Omental fat pad (tissue), 4 donors: Measurements from ENCODE around the gene C2CD2. TPM values are rescaled to one million over a fixed set of nuclear protein-coding genes. Genes with fewer than 3 reads are reported as not detected.

Source experiments
- ATAC-seq: fragments of 150-250 bp; one replicate; pipeline ENCODE4 v1.9.1; 2016; ENCODE audit warnings: mild to moderate bottlenecking, moderate library complexity; ENCODE audit not compliant: low FRiP score
- DNase-seq: peaks from one replicate; pipeline ENCODE4 v3.0.0-alpha.2; 2019; ENCODE audit warnings: low spot score
- total RNA-seq, 4 donors: library from RNA; depleted of rRNA; stranded (reverse); fragments of >200 nt; gene quantifications; one replicate each; pipeline ENCODE4 v1.1.0, GENCODE V29; 2016
- TF ChIP-seq, protein P1 (sequence below), 3 donors: fragments of 450-650 bp; IDR thresholded peaks; one replicate each; pipeline ENCODE4 v1.5.1; 2016 to 2017; ENCODE audit warnings: antibody characterized with exemption in 3 of 3, mild to moderate bottlenecking in 3 of 3, moderate library complexity in 2 of 3

Gene C2CD2
- total RNA-seq, 4 donors from 2014 or later, result 57.7 to 264 (median 96.4) TPM

GRCh38 chr21:41943851-41944250 lies 10.0 kb downstream of the C2CD2 start:
- no peak for ATAC-seq
- TF ChIP-seq, protein P1, sequence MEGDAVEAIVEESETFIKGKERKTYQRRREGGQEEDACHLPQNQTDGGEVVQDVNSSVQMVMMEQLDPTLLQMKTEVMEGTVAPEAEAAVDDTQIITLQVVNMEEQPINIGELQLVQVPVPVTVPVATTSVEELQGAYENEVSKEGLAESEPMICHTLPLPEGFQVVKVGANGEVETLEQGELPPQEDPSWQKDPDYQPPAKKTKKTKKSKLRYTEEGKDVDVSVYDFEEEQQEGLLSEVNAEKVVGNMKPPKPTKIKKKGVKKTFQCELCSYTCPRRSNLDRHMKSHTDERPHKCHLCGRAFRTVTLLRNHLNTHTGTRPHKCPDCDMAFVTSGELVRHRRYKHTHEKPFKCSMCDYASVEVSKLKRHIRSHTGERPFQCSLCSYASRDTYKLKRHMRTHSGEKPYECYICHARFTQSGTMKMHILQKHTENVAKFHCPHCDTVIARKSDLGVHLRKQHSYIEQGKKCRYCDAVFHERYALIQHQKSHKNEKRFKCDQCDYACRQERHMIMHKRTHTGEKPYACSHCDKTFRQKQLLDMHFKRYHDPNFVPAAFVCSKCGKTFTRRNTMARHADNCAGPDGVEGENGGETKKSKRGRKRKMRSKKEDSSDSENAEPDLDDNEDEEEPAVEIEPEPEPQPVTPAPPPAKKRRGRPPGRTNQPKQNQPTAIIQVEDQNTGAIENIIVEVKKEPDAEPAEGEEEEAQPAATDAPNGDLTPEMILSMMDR (IDR thresholded peaks at IDR 0.05), result no peak
- no peak for DNase-seq

DNA sequence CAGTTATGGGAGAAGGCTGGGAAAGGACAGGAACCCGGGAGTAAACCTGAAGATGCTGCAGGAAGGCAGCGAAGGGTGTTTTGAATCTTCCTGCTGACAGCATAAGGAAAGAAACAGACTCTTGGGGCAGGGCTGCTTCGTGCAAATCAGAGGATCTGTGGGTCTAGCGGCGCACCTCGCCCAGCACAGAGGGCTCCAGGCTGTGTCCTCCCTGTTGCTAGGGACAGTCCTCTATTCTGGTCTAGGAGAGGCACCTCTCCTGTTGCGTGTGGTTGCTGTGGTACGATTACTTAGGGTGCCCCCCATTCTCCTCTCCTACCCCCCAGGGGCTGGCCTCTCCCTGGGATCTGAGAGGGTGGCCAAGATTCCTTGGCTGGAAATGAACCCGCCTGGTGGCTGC lies 11.4 kb downstream of the C2CD2 start:
- TF ChIP-seq, protein P1 (IDR thresholded peaks at IDR 0.05), result no peak
- ATAC-seq (no peak), DNase-seq (no peak)

GRCh38 chr21:41941941-41942340 lies 11.9 kb downstream of the C2CD2 start:
- ATAC-seq (no peak), DNase-seq (no peak)
- TF ChIP-seq, protein P1 (IDR thresholded peaks at IDR 0.05), result no peak

DNA sequence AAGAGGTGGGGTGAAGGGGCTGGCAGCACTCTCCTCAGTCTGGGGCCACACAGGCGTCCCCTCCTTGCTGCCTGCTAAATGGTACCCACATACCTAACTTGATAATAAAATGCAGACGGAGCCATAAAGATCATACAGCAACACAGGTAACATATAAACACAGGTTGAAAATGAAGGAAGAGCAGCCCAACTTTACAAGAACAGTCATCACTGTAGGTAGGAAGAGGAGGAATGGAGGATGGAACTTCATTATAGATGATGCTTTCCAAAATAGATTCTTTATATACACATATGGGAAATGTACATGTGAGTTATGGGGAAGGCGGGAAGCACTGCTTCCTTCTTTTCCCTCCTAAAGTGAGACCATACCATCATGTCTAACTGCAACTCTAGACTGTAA lies 13.4 kb downstream of the C2CD2 start:
- TF ChIP-seq, protein P1 (IDR thresholded peaks at IDR 0.05), result no peak
- DNase-seq (no peak), ATAC-seq (no peak)

- TF ChIP-seq, protein P1 (IDR thresholded peaks at IDR 0.05), result no peak
- DNase-seq (no peak), ATAC-seq (no peak)
Measured at GRCh38 chr21:41939391-41939790, 14.4 kb downstream of the C2CD2 start.

GRCh38 chr21:41933313-41934079 lies 20.3 kb downstream of the C2CD2 start:
- TF ChIP-seq, protein P1 (IDR thresholded peaks at IDR 0.05), result no peak
- ATAC-seq (peak; percentile 71), DNase-seq (no peak)
